ENCODE data around the gene PTPRN2. TPM values are rescaled to one million over a fixed set of nuclear protein-coding genes. Genes with fewer than 3 reads are reported as not detected.

The PTPRN2 gene
- total RNA-seq, 2 experiments from 2014 or later = 7.0 to 7.2 TPM

DNA sequence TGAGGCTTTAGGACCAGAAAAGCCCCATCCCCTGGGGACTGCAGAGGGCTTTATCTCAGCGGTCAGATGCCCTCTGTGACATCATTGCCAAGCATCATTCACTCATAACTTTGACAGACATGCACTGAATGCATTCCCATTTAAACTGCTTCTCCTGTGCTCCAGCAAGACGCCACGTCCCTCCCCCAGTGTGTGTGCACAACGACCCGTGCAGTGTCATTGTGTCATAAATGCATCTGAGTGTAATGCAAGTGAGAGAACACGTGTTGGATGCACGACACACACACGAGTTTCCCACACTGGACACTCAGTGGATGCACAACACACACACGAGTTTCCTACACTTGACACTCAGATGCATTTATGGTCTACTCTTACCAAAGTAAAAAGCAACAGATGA is 337.9 kb downstream of the PTPRN2 start:
- no peak overlapping the region for H3K4me3 Mint-ChIP-seq
- H3K27ac Mint-ChIP-seq = no peak overlapping the region
- no peaks in the 10 kb centered on the region for H3K27me3 Mint-ChIP-seq (ENCODE audit: low read depth)
- no peaks in the 10 kb centered on the region for H3K4me1 Mint-ChIP-seq (ENCODE audit: low read depth)
- ATAC-seq (no peak), DNase-seq (no peak)
- no peaks in the 10 kb centered on the region for H3K36me3 Mint-ChIP-seq (ENCODE audit: low read depth)
- no peaks in the 10 kb centered on the region for H3K9me3 Mint-ChIP-seq (ENCODE audit: insufficient read depth)
- ChIA-PET CTCF (no interaction called here), POLR2A (no interaction called here)

DNA sequence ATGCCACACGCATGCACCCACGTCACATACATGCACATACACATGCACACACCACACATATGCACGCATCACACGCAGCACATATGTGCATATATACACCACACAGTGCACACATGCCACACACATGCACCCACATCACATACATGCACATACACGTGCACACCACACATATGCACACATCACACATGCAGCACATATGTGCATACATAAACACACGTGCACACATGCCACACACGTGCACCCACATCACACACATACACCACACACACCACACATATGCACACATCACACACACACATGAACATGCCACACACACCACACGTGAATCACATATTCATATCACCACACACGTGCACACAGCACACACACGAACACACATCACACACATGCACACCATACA is 338.8 kb downstream of the PTPRN2 start:
- H3K4me1 Mint-ChIP-seq (ENCODE audit: low read depth) = no peaks in the 10 kb centered on the region
- no peaks in the 10 kb centered on the region for H3K36me3 Mint-ChIP-seq (ENCODE audit: low read depth)
- ChIA-PET POLR2A (no interaction called here), CTCF (no interaction called here)
- DNase-seq (no peak), ATAC-seq (no peak)
- no peaks in the 10 kb centered on the region for H3K9me3 Mint-ChIP-seq (ENCODE audit: insufficient read depth)
- no peak overlapping the region for H3K27ac Mint-ChIP-seq
- H3K4me3 Mint-ChIP-seq = no peak overlapping the region
- H3K27me3 Mint-ChIP-seq (ENCODE audit: low read depth) = no peaks in the 10 kb centered on the region

DNA sequence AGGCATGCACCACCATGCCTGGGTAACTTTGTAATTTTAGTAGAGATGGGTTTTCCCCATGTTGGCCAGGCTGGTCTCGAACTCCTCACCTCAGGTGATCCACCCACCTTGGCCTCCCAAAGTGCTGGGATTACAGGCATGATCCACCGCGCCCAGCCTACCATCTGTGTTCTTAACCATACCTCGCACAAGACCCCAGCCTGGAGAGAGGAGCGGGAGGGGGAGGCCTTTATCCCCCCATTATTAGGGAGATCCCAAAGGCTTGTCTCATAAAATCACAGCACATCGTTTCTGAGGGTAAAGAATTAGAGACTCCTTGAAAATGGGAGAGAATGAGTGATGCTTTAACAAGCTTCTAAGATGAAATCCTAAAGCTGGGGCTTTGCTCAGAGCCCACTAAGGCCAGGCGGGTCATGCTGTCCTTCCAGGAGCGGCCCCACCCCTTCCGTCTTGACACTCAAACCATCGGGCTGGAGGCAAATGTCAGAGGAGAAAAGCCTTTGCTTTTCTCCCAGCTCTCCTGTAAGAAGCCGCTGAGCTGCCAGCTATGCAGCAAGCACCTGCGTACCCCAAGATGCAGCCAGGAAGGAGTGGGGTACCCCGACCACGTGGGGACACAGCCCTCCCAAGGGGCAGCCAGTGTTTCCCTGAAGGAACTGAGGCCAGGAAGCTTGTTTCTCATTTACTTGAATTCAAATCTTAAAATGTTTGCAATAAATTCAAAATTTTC is 339.7 kb downstream of the PTPRN2 start:
- Mint-ChIP-seq H3K27ac (no peak overlapping the region), H3K9me3 (ENCODE audit: insufficient read depth) (no peaks in the 10 kb centered on the region), H3K27me3 (ENCODE audit: low read depth) (no peaks in the 10 kb centered on the region), H3K4me3 (no peak overlapping the region), H3K4me1 (ENCODE audit: low read depth) (no peaks in the 10 kb centered on the region), H3K36me3 (ENCODE audit: low read depth) (no peaks in the 10 kb centered on the region)
- ChIA-PET CTCF (no interaction called here), POLR2A (no interaction called here)
- ATAC-seq = no peak
- peak; percentile 1 for DNase-seq

DNA sequence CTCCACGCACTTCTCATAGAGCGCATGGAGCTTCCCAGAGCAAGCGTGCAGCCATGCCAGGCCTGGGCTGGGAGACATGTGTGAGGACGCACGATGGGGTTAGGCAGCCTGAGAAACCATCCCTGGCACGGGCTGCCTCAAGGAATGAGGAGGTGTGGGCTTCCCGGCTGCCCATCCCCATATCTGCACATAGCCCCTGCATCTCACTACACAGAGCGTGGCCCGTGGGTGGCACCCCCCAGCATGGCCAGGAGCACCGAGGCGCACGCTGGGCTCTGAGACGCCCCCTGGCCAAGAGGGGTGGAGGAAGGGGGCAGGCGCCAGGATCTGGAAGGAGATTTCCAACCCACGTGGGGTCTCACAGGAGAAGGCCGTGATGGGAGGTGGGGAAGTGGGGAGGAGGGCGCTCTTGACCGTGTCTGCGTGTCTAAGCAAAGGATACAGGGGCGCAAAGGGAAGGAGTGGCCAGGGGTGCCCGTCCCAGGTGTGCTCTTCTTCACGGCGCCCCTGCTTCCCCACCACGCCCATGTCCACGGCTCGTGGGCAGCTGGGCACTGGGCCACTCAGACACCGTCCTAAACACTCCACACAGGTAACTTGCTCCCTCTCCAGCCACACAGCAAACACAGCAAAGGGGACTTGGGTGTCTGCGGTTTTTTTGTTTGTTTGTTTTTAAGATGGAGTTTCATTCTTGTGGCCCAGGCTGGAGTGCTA is 340.5 kb downstream of the PTPRN2 start:
- Mint-ChIP-seq H3K36me3 (ENCODE audit: low read depth) (no peaks in the 10 kb centered on the region), H3K27ac (no peak overlapping the region), H3K4me1 (ENCODE audit: low read depth) (no peaks in the 10 kb centered on the region), H3K27me3 (ENCODE audit: low read depth) (no peaks in the 10 kb centered on the region), H3K9me3 (ENCODE audit: insufficient read depth) (no peaks in the 10 kb centered on the region), H3K4me3 (no peak overlapping the region)
- CTCF ChIA-PET = no interaction called here
- DNase-seq = peak; percentile 8
- no peak for ATAC-seq
- POLR2A ChIA-PET = no interaction called here

DNA sequence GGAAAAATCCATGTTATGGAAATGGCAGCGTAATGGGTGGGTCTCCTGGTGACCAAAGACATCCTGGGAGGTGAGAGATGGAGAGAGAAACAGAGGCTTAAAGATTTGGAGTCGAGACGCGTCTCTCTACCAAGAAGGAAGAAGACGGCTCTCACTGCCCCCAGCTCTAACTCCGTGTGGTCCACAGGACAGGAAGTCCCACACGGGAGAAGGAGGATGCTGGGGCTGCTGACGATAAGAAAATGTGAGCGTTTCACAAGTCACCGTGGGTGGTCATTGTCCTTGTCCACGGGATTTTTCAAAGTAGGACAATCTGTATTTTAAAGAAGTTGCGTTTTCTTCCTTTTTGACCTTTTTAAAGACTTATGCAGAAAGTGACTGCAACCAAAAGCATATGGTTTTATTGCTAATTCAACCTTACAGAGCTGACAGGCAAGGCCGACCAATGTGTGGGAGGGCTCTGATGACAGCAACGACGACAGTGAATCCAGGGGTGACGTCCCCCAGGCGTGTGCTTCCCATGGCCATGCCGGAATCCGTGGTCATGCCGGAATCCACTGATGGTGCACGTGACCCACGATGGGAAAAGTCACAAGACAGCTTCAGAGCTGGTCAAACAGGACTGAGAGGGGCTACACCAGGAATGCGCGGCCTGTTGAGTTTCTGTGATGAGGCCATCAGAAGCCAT is 341.2 kb downstream of the PTPRN2 start:
- Mint-ChIP-seq H3K4me3 (no peak overlapping the region), H3K27ac (no peak overlapping the region), H3K27me3 (ENCODE audit: low read depth) (no peaks in the 10 kb centered on the region), H3K4me1 (ENCODE audit: low read depth) (no peaks in the 10 kb centered on the region), H3K9me3 (ENCODE audit: insufficient read depth) (no peaks in the 10 kb centered on the region), H3K36me3 (ENCODE audit: low read depth) (no peaks in the 10 kb centered on the region)
- no peak for ATAC-seq
- DNase-seq = peak; percentile 5
- CTCF ChIA-PET = no interaction called here
- POLR2A ChIA-PET = no interaction called here

DNA sequence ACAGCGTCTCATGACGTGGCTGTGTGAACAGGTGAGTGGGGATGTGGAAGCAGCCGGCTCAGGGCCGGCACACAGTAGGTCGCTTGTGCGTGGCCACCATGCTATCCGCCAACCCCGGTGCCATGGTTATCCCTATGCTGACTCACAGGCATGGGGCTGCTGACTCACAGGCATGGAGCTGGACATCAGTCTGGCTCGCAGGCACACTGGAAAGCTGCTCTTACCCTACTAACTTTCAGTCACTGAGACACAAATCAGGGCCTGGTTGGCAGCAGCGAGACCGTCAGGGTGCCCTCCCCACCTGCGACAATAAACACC is 341.9 kb downstream of the PTPRN2 start:
- CTCF ChIA-PET = no interaction called here
- no peaks in the 10 kb centered on the region for H3K4me1 Mint-ChIP-seq (ENCODE audit: low read depth)
- no peak overlapping the region for H3K4me3 Mint-ChIP-seq

DNA sequence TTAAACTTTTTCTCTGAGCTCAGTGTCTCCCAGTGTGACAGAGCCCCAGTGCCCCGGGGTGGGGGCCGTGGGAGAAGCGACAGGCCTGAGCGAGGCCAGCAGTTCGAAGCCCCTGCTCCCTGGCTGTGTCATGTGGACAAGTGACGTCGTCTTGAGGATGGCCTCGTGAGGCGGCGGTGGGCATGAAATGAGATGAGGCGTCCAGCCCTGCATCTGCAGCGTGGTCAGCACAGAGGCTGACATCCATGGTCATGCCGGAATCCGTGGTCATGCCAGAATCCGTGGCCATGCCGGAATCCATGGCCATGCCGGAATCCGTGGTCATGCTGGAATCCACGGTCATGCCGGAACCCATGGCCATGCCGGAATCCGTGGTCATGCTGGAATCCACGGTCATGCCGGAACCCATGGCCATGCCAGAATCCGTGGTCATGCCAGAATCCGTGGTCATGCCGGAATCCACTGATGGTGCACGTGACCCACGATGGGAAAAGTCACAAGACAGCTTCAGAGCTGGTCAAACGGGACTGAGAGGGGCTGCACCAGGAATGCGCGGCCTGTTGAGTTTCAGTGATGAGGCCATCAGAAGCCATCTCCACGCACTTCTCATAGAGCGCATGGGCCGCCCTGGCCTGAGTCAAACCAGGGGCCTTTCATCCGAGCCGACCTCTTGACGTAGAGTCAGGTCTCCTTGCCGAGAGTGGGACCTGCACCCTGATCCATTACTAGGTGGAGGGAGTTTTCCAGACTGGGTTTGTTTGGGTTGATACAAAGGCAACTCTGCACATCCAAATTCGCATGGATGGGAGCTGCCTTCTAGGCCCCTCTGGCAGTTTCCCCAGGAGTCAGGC is 342.5 kb downstream of the PTPRN2 start:
- H3K4me1 Mint-ChIP-seq (ENCODE audit: low read depth) = no peaks in the 10 kb centered on the region
- no peak overlapping the region for H3K27ac Mint-ChIP-seq
- ChIA-PET CTCF (no interaction called here), POLR2A (no interaction called here)
- no peak overlapping the region for H3K4me3 Mint-ChIP-seq
- ATAC-seq (no peak), DNase-seq (no peak)
- no peaks in the 10 kb centered on the region for H3K27me3 Mint-ChIP-seq (ENCODE audit: low read depth)
- H3K9me3 Mint-ChIP-seq (ENCODE audit: insufficient read depth) = no peaks in the 10 kb centered on the region
- no peaks in the 10 kb centered on the region for H3K36me3 Mint-ChIP-seq (ENCODE audit: low read depth)

More for the DNA sequence above, 341.9 kb downstream of the PTPRN2 start:
- Mint-ChIP-seq H3K27me3 (ENCODE audit: low read depth) (no peaks in the 10 kb centered on the region), H3K9me3 (ENCODE audit: insufficient read depth) (no peaks in the 10 kb centered on the region), H3K27ac (no peak overlapping the region), H3K36me3 (ENCODE audit: low read depth) (no peaks in the 10 kb centered on the region)
- ATAC-seq (no peak), DNase-seq (no peak)
- POLR2A ChIA-PET = no interaction called here

DNA sequence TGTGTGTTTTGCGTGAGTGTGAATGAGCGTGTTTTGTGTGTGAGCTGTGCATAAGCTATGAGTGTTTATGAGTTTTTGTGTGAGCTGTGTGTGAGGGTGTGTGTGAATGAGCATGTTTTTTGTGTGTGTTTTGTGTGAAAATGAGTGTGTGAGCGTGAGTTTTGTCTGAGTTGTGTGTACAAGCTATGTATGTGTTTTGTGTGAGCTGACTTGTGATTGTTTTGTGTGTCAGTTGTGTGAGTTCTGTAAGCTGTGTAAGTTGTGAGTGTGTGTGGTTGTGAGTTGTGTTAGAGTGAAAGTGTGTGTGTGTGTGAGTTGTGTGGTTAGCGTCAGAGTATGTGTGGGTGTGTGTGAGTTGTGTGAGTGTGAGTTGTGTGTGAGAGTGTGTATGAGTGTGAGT is 343.2 kb downstream of the PTPRN2 start:
- DNase-seq (no peak), ATAC-seq (no peak)
- Mint-ChIP-seq H3K4me3 (no peak overlapping the region), H3K9me3 (ENCODE audit: insufficient read depth) (no peaks in the 10 kb centered on the region), H3K27me3 (ENCODE audit: low read depth) (no peaks in the 10 kb centered on the region), H3K36me3 (ENCODE audit: low read depth) (no peaks in the 10 kb centered on the region), H3K4me1 (ENCODE audit: low read depth) (no peaks in the 10 kb centered on the region), H3K27ac (no peak overlapping the region)
- CTCF ChIA-PET = no interaction called here
- POLR2A ChIA-PET = no interaction called here

DNA sequence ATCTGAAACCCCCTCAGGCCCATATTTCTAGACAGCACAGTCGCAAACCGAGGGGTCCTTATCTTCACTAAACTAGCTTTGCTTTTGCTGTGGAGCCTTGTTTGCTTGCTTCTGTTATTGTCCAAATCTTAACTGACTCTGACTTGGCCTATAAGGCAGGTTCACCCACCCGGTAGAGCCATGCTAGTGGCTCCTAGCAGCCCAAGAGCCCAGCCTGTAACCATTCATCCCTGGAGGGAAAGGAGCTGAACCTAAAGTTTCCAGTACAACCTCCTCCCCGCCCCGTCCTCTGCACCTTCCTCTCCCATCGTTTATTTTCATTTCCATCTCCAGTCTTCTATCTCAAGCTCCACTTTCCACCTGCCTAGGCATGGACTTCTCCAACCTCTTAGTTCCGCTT is 345.7 kb downstream of the PTPRN2 start:
- ChIA-PET POLR2A (no interaction called here), CTCF (no interaction called here)
- no peak for ATAC-seq

DNA sequence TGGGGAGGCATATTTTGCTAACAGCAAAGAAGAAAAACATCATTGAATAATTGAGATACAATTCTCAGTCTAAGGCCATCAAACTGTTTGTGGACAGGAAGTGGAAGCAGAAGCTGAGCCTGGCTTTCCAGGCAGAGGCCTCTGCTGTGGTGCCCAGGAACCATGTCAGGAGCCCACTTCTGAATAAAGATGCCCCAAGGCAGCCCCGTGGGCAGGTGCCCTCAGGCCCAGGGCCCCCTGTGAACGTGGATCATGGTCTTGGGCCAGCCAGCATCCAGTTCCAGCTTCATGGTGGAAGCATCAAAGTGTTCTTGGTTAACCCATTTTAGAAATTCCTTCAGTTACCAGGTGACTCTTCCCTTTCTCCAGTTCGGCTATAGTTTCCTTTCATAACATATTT is 346.8 kb downstream of the PTPRN2 start:
- H3K4me3 Mint-ChIP-seq = no peak overlapping the region
- POLR2A ChIA-PET = no interaction called here
- H3K27ac Mint-ChIP-seq = no peak overlapping the region
- CTCF ChIA-PET = no interaction called here
- DNase-seq (no peak), ATAC-seq (no peak)
- no peaks in the 10 kb centered on the region for H3K9me3 Mint-ChIP-seq (ENCODE audit: insufficient read depth)
- no peaks in the 10 kb centered on the region for H3K4me1 Mint-ChIP-seq (ENCODE audit: low read depth)
- H3K36me3 Mint-ChIP-seq (ENCODE audit: low read depth) = no peaks in the 10 kb centered on the region
- no peaks in the 10 kb centered on the region for H3K27me3 Mint-ChIP-seq (ENCODE audit: low read depth)

More for the DNA sequence above, 345.7 kb downstream of the PTPRN2 start:
- Mint-ChIP-seq H3K36me3 (ENCODE audit: low read depth) (no peaks in the 10 kb centered on the region), H3K4me1 (ENCODE audit: low read depth) (no peaks in the 10 kb centered on the region), H3K27ac (no peak overlapping the region), H3K4me3 (no peak overlapping the region), H3K9me3 (ENCODE audit: insufficient read depth) (no peaks in the 10 kb centered on the region), H3K27me3 (ENCODE audit: low read depth) (no peaks in the 10 kb centered on the region)
- DNase-seq = no peak

DNA sequence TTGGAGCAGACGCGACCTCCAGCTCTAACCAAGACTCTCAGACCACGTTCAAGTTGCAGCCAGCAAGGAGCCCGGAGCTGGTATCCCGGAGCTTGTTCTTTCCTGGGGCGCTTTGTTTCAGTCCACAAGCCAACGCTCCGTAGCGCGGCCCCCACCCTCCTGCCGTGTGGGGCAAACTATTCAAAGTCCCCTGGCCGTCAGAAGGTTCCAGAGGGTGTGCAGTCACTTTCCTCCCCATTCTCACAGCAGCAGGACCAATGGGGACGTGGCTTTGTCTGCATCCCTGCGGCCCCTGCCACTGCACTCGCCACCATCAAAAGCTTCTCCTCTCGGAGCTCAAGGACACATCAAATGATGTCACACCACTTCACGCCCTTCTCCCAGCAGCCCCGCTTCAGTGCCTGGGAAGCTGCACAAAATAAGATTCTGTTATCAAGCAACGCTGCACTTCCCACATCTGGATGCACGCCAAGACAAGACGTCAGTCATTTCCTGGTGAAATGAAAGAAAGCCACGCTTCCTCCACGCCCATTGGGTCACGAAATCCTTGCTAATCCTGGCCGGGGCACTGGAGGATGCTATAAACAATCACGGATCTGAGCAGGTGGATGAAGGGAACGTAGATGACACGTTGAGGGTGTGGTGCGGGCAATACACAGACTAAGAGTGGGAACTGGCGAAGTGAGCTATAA is 348.2 kb downstream of the PTPRN2 start:
- Mint-ChIP-seq H3K27ac (no peak overlapping the region), H3K4me1 (ENCODE audit: low read depth) (no peaks in the 10 kb centered on the region), H3K36me3 (ENCODE audit: low read depth) (no peaks in the 10 kb centered on the region), H3K9me3 (ENCODE audit: insufficient read depth) (no peaks in the 10 kb centered on the region), H3K4me3 (no peak overlapping the region), H3K27me3 (ENCODE audit: low read depth) (no peaks in the 10 kb centered on the region)
- ChIA-PET CTCF (no interaction called here), POLR2A (no interaction called here)
- DNase-seq (no peak), ATAC-seq (no peak)

Measured in activated CD8-positive, alpha-beta T cell treated with anti-CD3 and anti-CD28 coated beads, Interleukin-2, amount 10 ng/mL, durations not matched to agents 7 days and 5 days (primary cell).